K562 (cell line): ENCODE data around the gene CC2D1A. TPM values are rescaled to one million over a fixed set of nuclear protein-coding genes. Genes with fewer than 3 reads are reported as not detected.

Source experiments
- ATAC-seq: fragments of 200-7000 bp; cut with Tn5 transposase; 3 replicates; pipeline ENCODE4 v1.9.1; 2020; ENCODE audit warnings: moderate library complexity
- BruUV-seq: library from RNA; stranded (reverse); fragments of 400-500 nt; replicated peaks from 2 replicates; lab custom pipeline; 2021; lab: Mats Ljungman, UMichigan
- CTCF ChIA-PET: fragments of 300-600 bp; formaldehyde crosslinking; extraction: SDS; loops from one replicate; lab custom pipeline; 2021; ENCODE audit warnings: low intra/inter-chr PET ratio; lab: Yijun Ruan, JAX
- POLR2A ChIA-PET: fragments of 300-600, 350-650 bp; sonication (Branson Sonifier 250); formaldehyde crosslinking; extraction: SDS; loops from one replicate; lab custom pipeline; 2021; ENCODE audit warnings: antibody characterized with exemption, inconsistent platforms; lab: Yijun Ruan, JAX
- DNase-seq, 4 experiments: peaks; one replicate each; pipeline versions ENCODE4 v3.0.0 to v3.0.0-alpha.2; 2011 to 2018; ENCODE audit warnings: low spot score in 3 of 4, mixed read lengths in 3 of 4; ENCODE audit errors: extremely low read depth in 1 of 4
- FAIRE-seq: peaks from 2 replicates; lab custom pipeline; 2011; peaks lifted over from hg19 to GRCh38; lab: Jason Lieb, UNC
- H2AFZ ChIP-seq: 2 replicates; pipeline ENCODE4 v1.6.0; 2011; ENCODE audit warnings: low read depth, low read length, control low read depth, inconsistent platforms
- H3K27ac ChIP-seq: fragments of 200-600 bp; 3 replicates; pipeline ENCODE4 v1.8.0; 2011; ENCODE audit warnings: low read depth, mild to moderate bottlenecking, control low read depth, inconsistent platforms, low read length, moderate library complexity, mixed read lengths; ENCODE audit errors: extremely low read depth
- H3K27me3 ChIP-seq, 2 experiments: fragments of 300-600 bp in 1 of 2; 2 replicates in 1 of 2; 3 replicates in 1 of 2; pipeline versions ENCODE4 v1.6.0 to v1.8.0; 2011; ENCODE audit warnings: inconsistent platforms in 2 of 2, low read length in 2 of 2, mild to moderate bottlenecking in 1 of 2, mixed read lengths in 1 of 2, moderate library complexity in 1 of 2; ENCODE audit not compliant: control insufficient read depth in 2 of 2, insufficient read depth in 2 of 2
- H3K36me3 ChIP-seq: fragments of 300-600 bp; 3 replicates; pipeline ENCODE4 v1.8.0; 2011; ENCODE audit warnings: mild to moderate bottlenecking, low read length, inconsistent platforms; ENCODE audit not compliant: control insufficient read depth, insufficient read depth
- H3K4me1 ChIP-seq, 2 experiments: fragments of 200-600 bp in 1 of 2; replicated peaks in 1 of 2; 2 replicates in 1 of 2; 3 replicates in 1 of 2; pipeline versions ENCODE4 v1.5.1 to v1.8.0; 2011; ENCODE audit warnings: inconsistent platforms in 2 of 2, low read length in 2 of 2, mild to moderate bottlenecking in 1 of 2, mixed read lengths in 1 of 2, moderate library complexity in 1 of 2; ENCODE audit not compliant: control insufficient read depth in 2 of 2, insufficient read depth in 2 of 2
- H3K4me2 ChIP-seq: 2 replicates; pipeline ENCODE4 v1.6.1; 2011; ENCODE audit warnings: low read length, control low read depth, inconsistent platforms, mixed read lengths; ENCODE audit not compliant: insufficient read depth
- H3K4me3 ChIP-seq: fragments of 200-600 bp; sonication (generic), shearing (Covaris generic); 2 replicates; pipeline ENCODE4 v1.5.1; 2016; ENCODE audit warnings: control low read depth, inconsistent platforms
- H3K79me2 ChIP-seq: fragments of 200-600 bp; 3 replicates; pipeline ENCODE4 v1.8.0; 2011; ENCODE audit warnings: low read length, inconsistent platforms; ENCODE audit not compliant: control insufficient read depth, insufficient read depth
- H3K9ac ChIP-seq, 2 experiments: 2 replicates each; pipeline versions ENCODE4 v1.6.0 to v1.6.1; 2011; ENCODE audit warnings: low read depth in 2 of 2, low read length in 2 of 2, control low read depth in 1 of 2, inconsistent platforms in 1 of 2, mild to moderate bottlenecking in 1 of 2, mixed read lengths in 1 of 2; ENCODE audit not compliant: insufficient read depth in 1 of 2
- H3K9me1 ChIP-seq: one replicate; pipeline ENCODE4 v1.6.0; 2011; ENCODE audit warnings: inconsistent platforms, mild to moderate bottlenecking, low read length, moderate library complexity; ENCODE audit not compliant: control insufficient read depth, insufficient read depth
- H3K9me3 ChIP-seq: replicated peaks from 2 replicates; pipeline ENCODE4 v1.5.1; 2011; ENCODE audit warnings: low read depth, low read length, inconsistent platforms; ENCODE audit not compliant: control insufficient read depth, insufficient read depth
- H4K20me1 ChIP-seq: replicated peaks from 2 replicates; pipeline ENCODE4 v1.6.1; 2011; ENCODE audit warnings: low read length, inconsistent platforms, mixed read lengths; ENCODE audit not compliant: control insufficient read depth, insufficient read depth
- POLR2AphosphoS5 ChIP-seq: IDR thresholded peaks from 2 replicates; pipeline ENCODE4 v1.6.1; 2011; ENCODE audit warnings: mild to moderate bottlenecking, low read depth, low read length, moderate library complexity; ENCODE audit not compliant: control insufficient read depth, insufficient read depth
- REST ChIP-seq, 2 experiments: fragments of 450-650 bp; formaldehyde crosslinking in 1 of 2; IDR thresholded peaks; 2 replicates each; pipeline versions ENCODE4 v1.4.0 to v1.6.1; 2014 to 2020; ENCODE audit warnings: mild to moderate bottlenecking in 2 of 2, borderline replicate concordance in 1 of 2, low read depth in 1 of 2
- ZNF121 ChIP-seq: sonication (generic); formaldehyde crosslinking; conservative IDR thresholded peaks from 2 replicates; pipeline ENCODE4 v1.8.0; 2022; ENCODE audit warnings: missing genetic modification reagents
- ZNF717 ChIP-seq: fragments of 250-450 bp; sonication (Bioruptor Pico); IDR thresholded peaks from 2 replicates; pipeline ENCODE4 v1.5.0; 2021
- WGBS: fragments of 100-300 bp; shearing (Covaris generic); methylation state at CpG from one replicate; pipeline ENCODE4 v1.1.6; 2016; ENCODE audit warnings: low coverage, mixed read lengths; ENCODE audit not compliant: insufficient coverage; ENCODE audit errors: missing lambda C conversion rate; 5-methylcytosine and 5-hydroxymethylcytosine counted together
- in situ Hi-C: fragments of 300-500 bp; cut with MboI; formaldehyde crosslinking; loops from 4 replicates; pipeline ENCODE4 v1.15.0; 2018; ENCODE audit warnings: inconsistent platforms, mixed read lengths
- intact Hi-C: fragments of 100-400 bp; cut with micrococcal nuclease; formaldehyde crosslinking; loops from 2 replicates; pipeline ENCODE4 v1.14.2; 2022
- polyA plus RNA-seq, 8 experiments: library from polyadenylated mRNA; depleted of rRNA in 4 of 8; stranded (reverse) in 5 of 8; unstranded in 3 of 8; fragments of >200 nt; fragmentation: Nextera tagmentation in 2 of 8; fragmentation: Illumina TruSeq in 1 of 8; extraction: Ambion mirVana in 2 of 8; extraction: Trizol in 1 of 8; gene quantifications; 2 replicates each; pipeline versions ENCODE4 v1.2.1 to v1.2.3, GENCODE V29; 2011 to 2014; ENCODE audit warnings: inconsistent platforms in 1 of 8, missing spikeins in 1 of 8
- total RNA-seq, 7 experiments: library from RNA; depleted of rRNA in 6 of 7; stranded (reverse); fragments of >200 nt in 6 of 7; fragmentation: Illumina TruSeq in 2 of 7; extraction: Trizol in 2 of 7; gene quantifications; 2 replicates each; pipeline versions ENCODE4 v1.2.1 to v1.2.3, GENCODE V29; 2011 to 2021; ENCODE audit warnings: low replicate concordance in 1 of 7
- TF ChIP-seq, protein P1 (sequence below): fragments of 250-450 bp; sonication (Bioruptor Pico); IDR thresholded peaks from 2 replicates; pipeline ENCODE4 v1.5.0; 2021

The CC2D1A gene
- total and polyA plus RNA-seq, 9 of the 15 experiments (the other 6 are each of a cell fraction or from before 2014, with no cell fraction given), result 0.32 to 31.0 (median 12.9) TPM

DNA sequence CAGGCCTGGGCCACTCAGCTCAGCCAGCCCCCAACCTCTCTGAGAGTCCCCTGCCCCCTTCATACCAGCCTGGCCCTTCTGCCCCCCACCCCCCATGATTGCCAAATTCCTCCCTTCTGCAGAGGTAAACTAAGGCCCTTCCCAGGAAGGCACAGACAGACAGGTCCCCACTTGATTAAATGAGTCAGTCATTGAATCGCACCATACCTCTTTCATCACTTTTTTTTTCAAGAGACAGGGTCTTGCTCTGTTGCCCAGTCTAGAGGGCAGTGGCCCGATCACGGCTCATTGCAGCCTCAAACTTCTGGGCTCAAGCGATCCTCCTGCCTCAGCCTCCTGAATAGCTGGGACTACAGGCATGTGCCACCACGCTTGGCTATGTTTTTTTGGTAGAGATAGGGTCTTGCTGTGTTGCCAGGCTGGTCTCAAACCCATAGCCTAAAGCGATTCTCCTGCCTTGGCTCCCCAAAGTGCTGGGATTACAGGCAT lies 26.2 kb downstream of the CC2D1A start:
- intact Hi-C loops, result no loop called here
- Histone ChIP-seq H3K36me3 (peaks cover 24% of the 10 kb centered on the region; the same call in 2 of the 3 replicates), H3K79me2 (no peaks in the 10 kb centered on the region), H4K20me1 (no peaks in the 10 kb centered on the region), H3K9ac (no peak overlapping the region), H2AFZ (no peak overlapping the region), H3K27ac (no peak overlapping the region), H3K4me1 (peaks cover 0 to 46% of the 10 kb centered on the region in 2 experiments; a peak in 3 of 5 replicates), H3K4me2 (no peak overlapping the region), H3K9me1 (no peaks in the 10 kb centered on the region), H3K9me3 (no peaks in the 10 kb centered on the region), H3K27me3 (no peaks in the 10 kb centered on the region; a peak in 1 of 5 replicates), H3K4me3 (no peak overlapping the region)
- POLR2A ChIA-PET, result interaction anchor here (0.5 to 3.2 kb wide), 5 partner anchors 9 to 33 kb away, joined by 3 to 21 read pairs (median 4); partner anchors contain the start of gene DCAF15
- WGBS, result 59% methylated on average over 6 of the region's 6 CpGs
- BruUV-seq, result no TSS peak
- in situ Hi-C loops, result no loop called here
- TF ChIP-seq REST (IDR thresholded peaks at IDR 0.05; ENCODE audit: borderline replicate concordance) (no peak), REST (CRISPR knock-in tag; IDR thresholded peaks at IDR 0.05; ENCODE audit: low read depth) (no peak), POLR2AphosphoS5 (no peak), ZNF717 (CRISPR knock-in tag) (no peak), ZNF121 (CRISPR knock-in tag) (peak; percentile 72)
- TF ChIP-seq, protein P1, sequence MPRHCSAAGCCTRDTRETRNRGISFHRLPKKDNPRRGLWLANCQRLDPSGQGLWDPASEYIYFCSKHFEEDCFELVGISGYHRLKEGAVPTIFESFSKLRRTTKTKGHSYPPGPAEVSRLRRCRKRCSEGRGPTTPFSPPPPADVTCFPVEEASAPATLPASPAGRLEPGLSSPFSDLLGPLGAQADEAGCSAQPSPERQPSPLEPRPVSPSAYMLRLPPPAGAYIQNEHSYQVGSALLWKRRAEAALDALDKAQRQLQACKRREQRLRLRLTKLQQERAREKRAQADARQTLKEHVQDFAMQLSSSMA, result no peak
- ATAC-seq (no peak), DNase-seq (no peak), FAIRE-seq (no peak)
- CTCF ChIA-PET, result no interaction called here
